IMR-90 (cell line): ENCODE data around the gene KRTAP7-1.

Source experiments
- MAFK ChIP-seq: IDR thresholded peaks from 2 replicates; pipeline ENCODE4 v1.6.1; 2012; ENCODE audit warnings: low read depth, low read length, improper control_type of control experiment
- MXI1 ChIP-seq: IDR thresholded peaks from 2 replicates; pipeline ENCODE4 v1.6.1; 2012; ENCODE audit warnings: low read depth, mild to moderate bottlenecking, low read length, moderate library complexity, borderline replicate concordance
- RAD21 ChIP-seq: IDR thresholded peaks from 2 replicates; pipeline ENCODE4 v1.6.1; 2012; ENCODE audit warnings: low read length, improper control_type of control experiment
- RFX5 ChIP-seq: IDR thresholded peaks from 2 replicates; pipeline ENCODE4 v1.8.0; 2012; ENCODE audit warnings: low read depth, mild to moderate bottlenecking, low read length, moderate library complexity

DNA sequence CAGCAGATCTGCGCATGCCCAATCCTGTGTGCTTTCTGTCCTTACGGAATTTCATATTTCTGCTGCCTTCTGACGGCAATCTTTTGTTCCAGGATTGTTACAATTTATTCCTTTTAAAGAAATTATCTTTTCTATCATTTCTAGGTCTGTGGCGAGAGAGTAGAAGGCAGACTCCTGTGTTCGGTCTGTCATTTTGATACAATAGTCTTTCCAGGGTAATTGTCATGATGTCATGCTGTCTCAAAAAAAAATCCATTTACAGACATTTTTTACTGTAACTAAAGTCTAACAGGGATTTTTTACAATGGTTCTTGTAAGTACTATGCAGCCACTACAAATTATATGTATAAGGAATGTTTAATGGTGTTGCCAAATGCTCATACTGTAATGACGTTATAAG, 9.0 kb upstream of the KRTAP7-1 start:
- no peak for TF ChIP-seq MAFK
- no peak for TF ChIP-seq MXI1
- TF ChIP-seq RAD21 = no peak
- no peak for TF ChIP-seq RFX5
